GM12878 (cell line): Measurements from ENCODE around the gene PRKCB.

ENCODE experiments used
- BRCA1 ChIP-seq: IDR thresholded peaks from 2 replicates; pipeline ENCODE4 v1.6.1; 2011; ENCODE audit warnings: low read depth, low read length, improper control_type of control experiment
- CEBPB ChIP-seq, 2 experiments: fragments of 150-350 bp in 1 of 2; IDR thresholded peaks; 2 replicates each; pipeline ENCODE4 v1.6.1; 2012 to 2014; ENCODE audit warnings: low read depth in 2 of 2, low read length in 2 of 2, borderline replicate concordance in 1 of 2, inconsistent platforms in 1 of 2
- CHD2 ChIP-seq: IDR thresholded peaks from 2 replicates; pipeline ENCODE4 v1.6.1; 2011; ENCODE audit warnings: low read depth, low read length, improper control_type of control experiment, borderline replicate concordance
- EED ChIP-seq: sonication (generic); IDR thresholded peaks from 2 replicates; pipeline ENCODE4 v1.6.1; 2016; ENCODE audit warnings: antibody characterized with exemption, low read depth
- EP300 ChIP-seq, 2 experiments: fragments of 150-350 bp in 1 of 2; IDR thresholded peaks; 2 replicates each; pipeline ENCODE4 v1.6.1; 2011 to 2012; ENCODE audit warnings: low read depth in 2 of 2, low read length in 2 of 2, borderline replicate concordance in 1 of 2, improper control_type of control experiment in 1 of 2, inconsistent platforms in 1 of 2; ENCODE audit not compliant: control insufficient read depth in 1 of 2
- POLR2AphosphoS5 ChIP-seq: IDR thresholded peaks from 2 replicates; pipeline ENCODE4 v1.6.1; 2011; ENCODE audit warnings: mild to moderate bottlenecking, low read length, inconsistent platforms
- RAD21 ChIP-seq: IDR thresholded peaks from 2 replicates; pipeline ENCODE4 v1.6.1; 2011; ENCODE audit warnings: mild to moderate bottlenecking, low read depth, low read length, moderate library complexity; ENCODE audit not compliant: insufficient read depth
- ZNF384 ChIP-seq: IDR thresholded peaks from 2 replicates; pipeline ENCODE4 v1.6.1; 2012; ENCODE audit warnings: low read depth, mild to moderate bottlenecking, low read length, improper control_type of control experiment, borderline replicate concordance
- TF ChIP-seq, protein P1 (sequence below), 3 experiments: IDR thresholded peaks in 2 of 3; conservative IDR thresholded peaks in 1 of 3; 2 replicates each; pipeline ENCODE4 v1.5.1; 2011; ENCODE audit warnings: low read depth in 3 of 3, low read length in 3 of 3, mild to moderate bottlenecking in 3 of 3, control low read depth in 2 of 3, moderate library complexity in 2 of 3, inconsistent platforms in 1 of 3, mixed read lengths in 1 of 3; ENCODE audit not compliant: control insufficient read depth in 2 of 3, insufficient read depth in 1 of 3; ENCODE audit errors: extremely low read depth in 1 of 3

DNA sequence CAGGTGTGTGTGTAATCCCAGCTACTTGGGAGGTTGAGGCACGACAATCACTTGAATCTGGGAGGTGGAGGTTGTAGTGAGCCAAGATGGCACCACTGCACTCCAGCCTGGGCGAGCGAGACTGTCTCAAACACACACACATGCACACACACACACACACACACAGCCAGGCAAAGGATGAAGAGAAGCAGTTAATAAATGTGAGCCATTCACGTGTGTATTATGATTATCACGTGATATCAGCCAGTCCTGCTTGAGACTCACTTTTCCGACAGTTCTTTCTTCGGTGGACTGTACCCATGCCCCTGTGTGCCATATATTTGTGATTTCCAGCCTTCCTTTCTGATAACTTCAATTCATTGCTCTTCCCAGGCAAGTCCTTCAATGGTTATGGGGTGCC lies 119.3 kb downstream of the PRKCB start:
- TF ChIP-seq, protein P1, sequence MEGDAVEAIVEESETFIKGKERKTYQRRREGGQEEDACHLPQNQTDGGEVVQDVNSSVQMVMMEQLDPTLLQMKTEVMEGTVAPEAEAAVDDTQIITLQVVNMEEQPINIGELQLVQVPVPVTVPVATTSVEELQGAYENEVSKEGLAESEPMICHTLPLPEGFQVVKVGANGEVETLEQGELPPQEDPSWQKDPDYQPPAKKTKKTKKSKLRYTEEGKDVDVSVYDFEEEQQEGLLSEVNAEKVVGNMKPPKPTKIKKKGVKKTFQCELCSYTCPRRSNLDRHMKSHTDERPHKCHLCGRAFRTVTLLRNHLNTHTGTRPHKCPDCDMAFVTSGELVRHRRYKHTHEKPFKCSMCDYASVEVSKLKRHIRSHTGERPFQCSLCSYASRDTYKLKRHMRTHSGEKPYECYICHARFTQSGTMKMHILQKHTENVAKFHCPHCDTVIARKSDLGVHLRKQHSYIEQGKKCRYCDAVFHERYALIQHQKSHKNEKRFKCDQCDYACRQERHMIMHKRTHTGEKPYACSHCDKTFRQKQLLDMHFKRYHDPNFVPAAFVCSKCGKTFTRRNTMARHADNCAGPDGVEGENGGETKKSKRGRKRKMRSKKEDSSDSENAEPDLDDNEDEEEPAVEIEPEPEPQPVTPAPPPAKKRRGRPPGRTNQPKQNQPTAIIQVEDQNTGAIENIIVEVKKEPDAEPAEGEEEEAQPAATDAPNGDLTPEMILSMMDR (IDR thresholded peaks at IDR 0.05 in 2 of 3, conservative IDR thresholded peaks at IDR 0.05 in 1 of 3; ENCODE audit: control insufficient read depth in 2 of 3, extremely low read depth in 1 of 3, insufficient read depth in 1 of 3, low read depth in 3 of 3, low read length in 3 of 3): no peak
- TF ChIP-seq ZNF384 (no peak), EP300 (IDR thresholded peaks at IDR 0.05; ENCODE audit: borderline replicate concordance in 1 of 2, control insufficient read depth in 1 of 2, low read depth in 2 of 2, low read length in 2 of 2) (no peak), EED (no peak), RAD21 (no peak), CEBPB (IDR thresholded peaks at IDR 0.05; ENCODE audit: borderline replicate concordance in 1 of 2, low read depth in 2 of 2, low read length in 2 of 2) (no peak), POLR2AphosphoS5 (no peak), BRCA1 (no peak), CHD2 (no peak)
